HEK293 (cell line): ENCODE measurements around the gene SS18.

Experiments used
- HOXC10 ChIP-seq: sonication (generic); formaldehyde crosslinking; IDR thresholded peaks from 2 replicates; pipeline ENCODE4 v1.8.1; 2023; ENCODE audit warnings: mild to moderate bottlenecking, missing genetic modification reagents
- KLF16 ChIP-seq: fragments of 450-650 bp; formaldehyde crosslinking; IDR thresholded peaks from 2 replicates; pipeline ENCODE4 v1.5.1; 2017; ENCODE audit warnings: missing biosample characterization, missing genetic modification characterization
- REST ChIP-seq: fragments of 450-650 bp; formaldehyde crosslinking; IDR thresholded peaks from 2 replicates; pipeline ENCODE4 v1.5.1; 2016; ENCODE audit warnings: missing biosample characterization, missing genetic modification characterization
- SCRT2 ChIP-seq: fragments of 450-650 bp; formaldehyde crosslinking; IDR thresholded peaks from 2 replicates; pipeline ENCODE4 v1.5.1; 2016; ENCODE audit warnings: missing biosample characterization, missing genetic modification characterization
- SP3 ChIP-seq: fragments of 450-650 bp; formaldehyde crosslinking; IDR thresholded peaks from 2 replicates; pipeline ENCODE4 v1.5.1; 2016; ENCODE audit warnings: missing biosample characterization, missing genetic modification characterization
- ZNF248 ChIP-seq: fragments of 450-650 bp; formaldehyde crosslinking; IDR thresholded peaks from 2 replicates; pipeline ENCODE4 v1.5.1; 2017; ENCODE audit warnings: missing biosample characterization, missing genetic modification characterization
- ZNF350 ChIP-seq: fragments of 450-650 bp; formaldehyde crosslinking; IDR thresholded peaks from 2 replicates; pipeline ENCODE4 v1.5.0; 2017; ENCODE audit warnings: missing biosample characterization, mild to moderate bottlenecking, missing genetic modification characterization
- ZNF423 ChIP-seq: fragments of 450-650 bp; formaldehyde crosslinking; IDR thresholded peaks from 2 replicates; pipeline ENCODE4 v1.5.1; 2016; ENCODE audit warnings: missing biosample characterization, missing genetic modification characterization
- ZNF449 ChIP-seq: fragments of 450-650 bp; formaldehyde crosslinking; IDR thresholded peaks from 2 replicates; pipeline ENCODE4 v1.5.1; 2017; ENCODE audit warnings: missing biosample characterization, mild to moderate bottlenecking, missing genetic modification characterization, moderate library complexity
- ZNF530 ChIP-seq: fragments of 450-650 bp; formaldehyde crosslinking; IDR thresholded peaks from 2 replicates; pipeline ENCODE4 v1.5.1; 2016; ENCODE audit warnings: low read depth, missing biosample characterization, missing genetic modification characterization
- ZNF600 ChIP-seq: fragments of 450-650 bp; formaldehyde crosslinking; IDR thresholded peaks from 2 replicates; pipeline ENCODE4 v1.5.1; 2016; ENCODE audit warnings: missing biosample characterization, missing genetic modification characterization
- TF ChIP-seq, protein P1 (sequence below): fragments of 450-650 bp; formaldehyde crosslinking; conservative IDR thresholded peaks from 2 replicates; pipeline ENCODE4 v1.5.1; 2016; ENCODE audit warnings: low read depth, missing biosample characterization, missing genetic modification characterization
- TF ChIP-seq, protein P2 (sequence below): fragments of 450-650 bp; formaldehyde crosslinking; IDR thresholded peaks from 2 replicates; pipeline ENCODE4 v1.5.1; 2016; ENCODE audit warnings: missing biosample characterization, missing genetic modification characterization, borderline replicate concordance
- TF ChIP-seq, protein P3 (sequence below): fragments of 450-650 bp; formaldehyde crosslinking; IDR thresholded peaks from 2 replicates; pipeline ENCODE4 v1.5.1; 2017; ENCODE audit warnings: missing biosample characterization, missing genetic modification characterization

Gene SS18

DNA sequence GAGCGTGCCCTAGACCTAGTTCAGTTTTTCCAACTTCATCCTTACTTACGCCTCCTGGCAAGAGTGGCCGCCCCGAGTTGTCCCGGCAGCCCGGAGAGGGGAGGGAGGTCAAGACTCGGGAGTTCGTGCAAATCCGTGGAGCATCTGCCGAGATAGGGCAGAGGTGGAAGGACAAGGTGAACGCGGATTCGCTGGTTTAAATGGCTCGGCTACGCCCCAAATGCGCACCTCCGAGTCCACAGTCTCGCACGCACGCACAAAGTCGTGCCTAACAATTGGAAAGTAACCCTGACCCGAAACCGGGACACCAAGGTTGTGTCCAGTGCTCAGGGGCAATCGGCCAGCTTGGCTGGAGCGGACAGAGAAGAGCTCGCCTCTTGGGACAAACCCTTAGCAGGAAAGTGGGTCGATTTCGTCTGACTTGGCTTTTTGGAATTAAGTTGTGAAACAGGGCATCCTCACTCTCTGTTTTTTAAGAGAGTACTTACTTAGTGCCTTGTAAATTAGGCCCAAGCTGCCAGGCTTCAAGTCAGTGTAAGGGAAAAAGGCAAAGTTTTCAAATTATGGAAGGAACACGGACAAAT lies 726 bp upstream of the SS18 start (continued):
- TF ChIP-seq, protein P1, sequence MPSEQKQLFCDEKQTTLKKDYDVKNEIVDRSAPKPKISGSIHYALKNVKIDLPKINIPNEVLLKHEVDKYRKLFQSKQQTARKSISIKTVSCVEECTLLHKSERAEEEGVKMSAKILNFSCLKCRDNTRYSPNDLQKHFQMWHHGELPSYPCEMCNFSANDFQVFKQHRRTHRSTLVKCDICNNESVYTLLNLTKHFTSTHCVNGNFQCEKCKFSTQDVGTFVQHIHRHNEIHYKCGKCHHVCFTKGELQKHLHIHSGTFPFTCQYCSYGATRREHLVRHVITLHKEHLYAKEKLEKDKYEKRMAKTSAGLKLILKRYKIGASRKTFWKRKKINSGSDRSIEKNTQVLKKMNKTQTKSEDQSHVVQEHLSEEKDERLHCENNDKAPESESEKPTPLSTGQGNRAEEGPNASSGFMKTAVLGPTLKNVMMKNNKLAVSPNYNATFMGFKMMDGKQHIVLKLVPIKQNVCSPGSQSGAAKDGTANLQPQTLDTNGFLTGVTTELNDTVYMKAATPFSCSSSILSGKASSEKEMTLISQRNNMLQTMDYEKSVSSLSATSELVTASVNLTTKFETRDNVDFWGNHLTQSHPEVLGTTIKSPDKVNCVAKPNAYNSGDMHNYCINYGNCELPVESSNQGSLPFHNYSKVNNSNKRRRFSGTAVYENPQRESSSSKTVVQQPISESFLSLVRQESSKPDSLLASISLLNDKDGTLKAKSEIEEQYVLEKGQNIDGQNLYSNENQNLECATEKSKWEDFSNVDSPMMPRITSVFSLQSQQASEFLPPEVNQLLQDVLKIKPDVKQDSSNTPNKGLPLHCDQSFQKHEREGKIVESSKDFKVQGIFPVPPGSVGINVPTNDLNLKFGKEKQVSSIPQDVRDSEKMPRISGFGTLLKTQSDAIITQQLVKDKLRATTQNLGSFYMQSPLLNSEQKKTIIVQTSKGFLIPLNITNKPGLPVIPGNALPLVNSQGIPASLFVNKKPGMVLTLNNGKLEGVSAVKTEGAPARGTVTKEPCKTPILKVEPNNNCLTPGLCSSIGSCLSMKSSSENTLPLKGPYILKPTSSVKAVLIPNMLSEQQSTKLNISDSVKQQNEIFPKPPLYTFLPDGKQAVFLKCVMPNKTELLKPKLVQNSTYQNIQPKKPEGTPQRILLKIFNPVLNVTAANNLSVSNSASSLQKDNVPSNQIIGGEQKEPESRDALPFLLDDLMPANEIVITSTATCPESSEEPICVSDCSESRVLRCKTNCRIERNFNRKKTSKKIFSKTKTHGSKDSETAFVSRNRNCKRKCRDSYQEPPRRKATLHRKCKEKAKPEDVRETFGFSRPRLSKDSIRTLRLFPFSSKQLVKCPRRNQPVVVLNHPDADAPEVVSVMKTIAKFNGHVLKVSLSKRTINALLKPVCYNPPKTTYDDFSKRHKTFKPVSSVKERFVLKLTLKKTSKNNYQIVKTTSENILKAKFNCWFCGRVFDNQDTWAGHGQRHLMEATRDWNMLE (tag by site-specific recombination), result 0 out of 2 replicates have a peak, but pooled peaks have one; percentile 14
- TF ChIP-seq KLF16 (no peak; the same call in 1 of the 2 replicates), ZNF530 (no peak), HOXC10 (no peak), ZNF350 (tag by site-specific recombination) (no peak), REST (tag by site-specific recombination) (no peak), ZNF248 (tag by site-specific recombination) (no peak), SCRT2 (tag by site-specific recombination) (no peak), ZNF600 (tag by site-specific recombination) (peak; percentile 19), SP3 (tag by site-specific recombination) (peak; percentile 54; the same call in 1 of the 2 replicates), ZNF423 (tag by site-specific recombination) (no peak), ZNF449 (no peak)
- TF ChIP-seq, protein P2, sequence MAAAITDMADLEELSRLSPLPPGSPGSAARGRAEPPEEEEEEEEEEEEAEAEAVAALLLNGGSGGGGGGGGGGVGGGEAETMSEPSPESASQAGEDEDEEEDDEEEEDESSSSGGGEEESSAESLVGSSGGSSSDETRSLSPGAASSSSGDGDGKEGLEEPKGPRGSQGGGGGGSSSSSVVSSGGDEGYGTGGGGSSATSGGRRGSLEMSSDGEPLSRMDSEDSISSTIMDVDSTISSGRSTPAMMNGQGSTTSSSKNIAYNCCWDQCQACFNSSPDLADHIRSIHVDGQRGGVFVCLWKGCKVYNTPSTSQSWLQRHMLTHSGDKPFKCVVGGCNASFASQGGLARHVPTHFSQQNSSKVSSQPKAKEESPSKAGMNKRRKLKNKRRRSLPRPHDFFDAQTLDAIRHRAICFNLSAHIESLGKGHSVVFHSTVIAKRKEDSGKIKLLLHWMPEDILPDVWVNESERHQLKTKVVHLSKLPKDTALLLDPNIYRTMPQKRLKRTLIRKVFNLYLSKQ (tag by site-specific recombination), result no peak
- TF ChIP-seq, protein P3, sequence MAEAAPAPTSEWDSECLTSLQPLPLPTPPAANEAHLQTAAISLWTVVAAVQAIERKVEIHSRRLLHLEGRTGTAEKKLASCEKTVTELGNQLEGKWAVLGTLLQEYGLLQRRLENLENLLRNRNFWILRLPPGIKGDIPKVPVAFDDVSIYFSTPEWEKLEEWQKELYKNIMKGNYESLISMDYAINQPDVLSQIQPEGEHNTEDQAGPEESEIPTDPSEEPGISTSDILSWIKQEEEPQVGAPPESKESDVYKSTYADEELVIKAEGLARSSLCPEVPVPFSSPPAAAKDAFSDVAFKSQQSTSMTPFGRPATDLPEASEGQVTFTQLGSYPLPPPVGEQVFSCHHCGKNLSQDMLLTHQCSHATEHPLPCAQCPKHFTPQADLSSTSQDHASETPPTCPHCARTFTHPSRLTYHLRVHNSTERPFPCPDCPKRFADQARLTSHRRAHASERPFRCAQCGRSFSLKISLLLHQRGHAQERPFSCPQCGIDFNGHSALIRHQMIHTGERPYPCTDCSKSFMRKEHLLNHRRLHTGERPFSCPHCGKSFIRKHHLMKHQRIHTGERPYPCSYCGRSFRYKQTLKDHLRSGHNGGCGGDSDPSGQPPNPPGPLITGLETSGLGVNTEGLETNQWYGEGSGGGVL (tag by site-specific recombination), result no peak
